Mesothelial cell of epicardium (in vitro differentiated cells): Measurements from ENCODE around the gene RNU2-1. TPM values are rescaled to one million over a fixed set of nuclear protein-coding genes. Genes with fewer than 3 reads are reported as not detected.
"Not testable (repeated sequence)": the region's sequence is repeated elsewhere in the genome, so short reads cannot be mapped to it uniquely, and the experiment has no call there.

Experiments used
- DNase-seq, 2 experiments: peaks; one replicate each; pipeline ENCODE4 v3.0.0; 2021; ENCODE audit warnings: low spot score in 2 of 2; ENCODE audit not compliant: unreplicated experiment in 2 of 2
- H3K27ac Mint-ChIP-seq: 2 replicates; pipeline ENCODE4 v1.8.0; 2021; ENCODE audit warnings: mixed read lengths
- H3K27me3 Mint-ChIP-seq: 2 replicates; pipeline ENCODE4 v1.8.0; 2021; ENCODE audit warnings: low read depth, mixed read lengths
- H3K36me3 Mint-ChIP-seq: 2 replicates; pipeline ENCODE4 v1.8.0; 2021; ENCODE audit warnings: mixed read lengths
- H3K4me1 Mint-ChIP-seq: 2 replicates; pipeline ENCODE4 v1.8.0; 2021; ENCODE audit warnings: mixed read lengths
- H3K4me3 Mint-ChIP-seq: 2 replicates; pipeline ENCODE4 v1.8.0; 2021; ENCODE audit warnings: mild to moderate bottlenecking, moderate library complexity, mixed read lengths
- H3K9me3 Mint-ChIP-seq: 2 replicates; pipeline ENCODE4 v1.8.0; 2021; ENCODE audit warnings: mixed read lengths
- total RNA-seq: library from RNA; stranded (reverse); gene quantifications from 3 replicates; pipeline ENCODE4 v1.2.1, GENCODE V29; 2021

Gene RNU2-1
- total RNA-seq, result 5,898 to 7,362 TPM (median 7,002 TPM) in 3 replicates

- H3K9me3 Mint-ChIP-seq, H3K4me3 Mint-ChIP-seq, H3K4me1 Mint-ChIP-seq, H3K36me3 Mint-ChIP-seq, DNase-seq, H3K27me3 Mint-ChIP-seq, H3K27ac Mint-ChIP-seq: not testable (repeated sequence)
Measured at GRCh38 chr17:43233877-43234276, at the start of gene RNU2-1. TSS of gene RNU2-1 (minus strand) at chr17:43233977.

GRCh38 chr17:43272914-43273313 is 39.1 kb upstream of the RNU2-1 start:
- H3K27me3 Mint-ChIP-seq, H3K27ac Mint-ChIP-seq, H3K9me3 Mint-ChIP-seq: not testable (repeated sequence)

GRCh38 chr17:43272483-43272882 is 38.7 kb upstream of the RNU2-1 start:
- H3K4me3 Mint-ChIP-seq, DNase-seq, H3K4me1 Mint-ChIP-seq, H3K9me3 Mint-ChIP-seq, H3K36me3 Mint-ChIP-seq, H3K27me3 Mint-ChIP-seq, H3K27ac Mint-ChIP-seq: not testable (repeated sequence)

More at GRCh38 chr17:43272914-43273313, 39.1 kb upstream of the RNU2-1 start:
- DNase-seq, H3K4me1 Mint-ChIP-seq, H3K4me3 Mint-ChIP-seq, H3K36me3 Mint-ChIP-seq: not testable (repeated sequence)

GRCh38 chr17:43270552-43271504 is 37.1 kb upstream of the RNU2-1 start:
- not testable (repeated sequence) for H3K4me3 Mint-ChIP-seq, H3K36me3 Mint-ChIP-seq, H3K4me1 Mint-ChIP-seq, H3K27me3 Mint-ChIP-seq, H3K9me3 Mint-ChIP-seq, DNase-seq, H3K27ac Mint-ChIP-seq

GRCh38 chr17:43246456-43246855 is 12.7 kb upstream of the RNU2-1 start:
- not testable (repeated sequence) for H3K36me3 Mint-ChIP-seq, H3K4me3 Mint-ChIP-seq, H3K27me3 Mint-ChIP-seq, H3K9me3 Mint-ChIP-seq, H3K27ac Mint-ChIP-seq, H3K4me1 Mint-ChIP-seq
- peak in 1 of 2 experiments; percentile 81 for DNase-seq

GRCh38 chr17:43240596-43241352 is 7.0 kb upstream of the RNU2-1 start:
- not testable (repeated sequence) for H3K36me3 Mint-ChIP-seq, H3K27ac Mint-ChIP-seq, H3K27me3 Mint-ChIP-seq, H3K4me3 Mint-ChIP-seq, DNase-seq, H3K4me1 Mint-ChIP-seq, H3K9me3 Mint-ChIP-seq

GRCh38 chr17:43239597-43239996 is 5.8 kb upstream of the RNU2-1 start:
- DNase-seq, H3K27ac Mint-ChIP-seq, H3K4me1 Mint-ChIP-seq, H3K36me3 Mint-ChIP-seq, H3K9me3 Mint-ChIP-seq, H3K27me3 Mint-ChIP-seq, H3K4me3 Mint-ChIP-seq: not testable (repeated sequence)

GRCh38 chr17:43233263-43233662 is 514 bp downstream of the RNU2-1 start:
- not testable (repeated sequence) for H3K27me3 Mint-ChIP-seq, H3K4me3 Mint-ChIP-seq, H3K36me3 Mint-ChIP-seq, DNase-seq, H3K27ac Mint-ChIP-seq, H3K4me1 Mint-ChIP-seq, H3K9me3 Mint-ChIP-seq

- H3K4me3 Mint-ChIP-seq, result not testable (repeated sequence)
- peak; percentile 65 to 79 for DNase-seq
Measured at GRCh38 chr17:43232021-43232699, 1.6 kb downstream of the RNU2-1 start.

GRCh38 chr17:43231205-43232020 is 2.4 kb downstream of the RNU2-1 start:
- not testable (repeated sequence) for DNase-seq, H3K27ac Mint-ChIP-seq, H3K4me3 Mint-ChIP-seq, H3K36me3 Mint-ChIP-seq, H3K4me1 Mint-ChIP-seq, H3K27me3 Mint-ChIP-seq, H3K9me3 Mint-ChIP-seq

More at GRCh38 chr17:43232021-43232699, 1.6 kb downstream of the RNU2-1 start:
- not testable (repeated sequence) for H3K4me1 Mint-ChIP-seq, H3K9me3 Mint-ChIP-seq, H3K27ac Mint-ChIP-seq, H3K36me3 Mint-ChIP-seq, H3K27me3 Mint-ChIP-seq

- H3K4me3 Mint-ChIP-seq, H3K9me3 Mint-ChIP-seq, H3K4me1 Mint-ChIP-seq: not testable (repeated sequence)
Measured at GRCh38 chr17:43228020-43228782, 5.6 kb downstream of the RNU2-1 start, which contains the start of gene CCDC200. TSS of gene CCDC200 (minus strand) at chr17:43228623. CDS start at chr17:43228554, 69 bp downstream.

More at GRCh38 chr17:43228020-43228782, 5.6 kb downstream of the RNU2-1 start, which contains the start of gene CCDC200:
- not testable (repeated sequence) for H3K27me3 Mint-ChIP-seq, H3K36me3 Mint-ChIP-seq, DNase-seq, H3K27ac Mint-ChIP-seq
